HG03159 (cell line): ENCODE measurements around the gene PPP1R1C.

ENCODE experiments used
- ATAC-seq: cut with Tn5 transposase; IDR thresholded peaks from one replicate; pipeline ENCODE4 v1.9.1; 2021; ENCODE audit warnings: mild to moderate bottlenecking, moderate library complexity; ENCODE audit not compliant: unreplicated experiment

The PPP1R1C gene

GRCh38 chr2:181970160-181970794, 15.4 kb upstream of the PPP1R1C start:
- ATAC-seq, result no peak

- ATAC-seq, result no peak
Measured at GRCh38 chr2:181971032-181971431, 14.6 kb upstream of the PPP1R1C start.

GRCh38 chr2:181972431-181973170, 13.1 kb upstream of the PPP1R1C start:
- ATAC-seq, result no peak

GRCh38 chr2:181973171-181973783, 12.4 kb upstream of the PPP1R1C start:
- ATAC-seq, result no peak

GRCh38 chr2:181977661-181978350, 7.8 kb upstream of the PPP1R1C start:
- no peak for ATAC-seq

- no peak for ATAC-seq
Measured at GRCh38 chr2:181978351-181979150, 7.1 kb upstream of the PPP1R1C start.

GRCh38 chr2:181984060-181984459, 1.6 kb upstream of the PPP1R1C start:
- no peak for ATAC-seq

- peak; percentile 62 for ATAC-seq
Measured at GRCh38 chr2:181984814-181985631, 630 bp upstream of the PPP1R1C start.

- ATAC-seq, result no peak
Measured at GRCh38 chr2:181988154-181988924, 2.7 kb downstream of the PPP1R1C start.

- ATAC-seq, result no peak
Measured at GRCh38 chr2:181989099-181989498, 3.4 kb downstream of the PPP1R1C start.

GRCh38 chr2:181991171-181991885, 5.7 kb downstream of the PPP1R1C start:
- ATAC-seq, result peak; percentile 97

- ATAC-seq, result peak; percentile 86
Measured at GRCh38 chr2:181992776-181993175, 7.1 kb downstream of the PPP1R1C start.

GRCh38 chr2:181995289-181995688, 9.6 kb downstream of the PPP1R1C start:
- no peak for ATAC-seq

- ATAC-seq, result no peak
Measured at GRCh38 chr2:181998041-181998835, 12.6 kb downstream of the PPP1R1C start.

GRCh38 chr2:181998891-181999654, 13.4 kb downstream of the PPP1R1C start:
- ATAC-seq, result no peak

- no peak for ATAC-seq
Measured at GRCh38 chr2:181999911-182000310, 14.3 kb downstream of the PPP1R1C start.

GRCh38 chr2:182004945-182005520, 19.4 kb downstream of the PPP1R1C start:
- ATAC-seq, result no peak
